ENCODE results near the gene FAM149B1.

FAM149B1 gene

DNA sequence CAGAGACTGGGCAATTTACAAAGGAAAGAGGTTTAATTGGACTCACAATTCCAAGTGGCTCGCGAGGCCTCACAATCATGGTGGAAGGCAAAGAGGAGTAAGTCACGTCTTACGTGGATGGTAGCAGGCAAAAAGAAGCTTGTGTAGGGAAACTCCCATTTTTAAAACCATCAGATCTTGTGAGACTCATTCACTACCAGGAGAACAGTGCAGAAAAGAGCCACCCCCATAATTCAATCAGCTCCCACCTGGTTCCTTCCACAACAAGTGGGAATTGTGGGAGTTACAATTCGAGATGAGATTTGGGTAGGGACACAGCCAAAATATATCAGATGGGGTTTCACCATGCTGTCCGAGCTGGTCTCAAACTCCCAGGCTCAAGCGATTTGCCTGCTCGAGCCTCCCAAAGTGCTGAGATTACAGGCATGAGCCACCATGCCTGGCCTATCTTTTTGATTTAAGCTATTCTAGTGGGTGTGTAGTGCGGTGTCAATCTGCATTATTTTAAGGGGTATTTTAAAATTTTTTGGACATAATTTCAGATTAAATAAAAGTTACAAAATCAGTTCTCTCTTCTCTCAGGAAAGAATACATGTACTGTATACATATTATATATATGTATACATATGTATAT, 93.6 kb downstream of the FAM149B1 start:
- no peak for DNase-seq (ENCODE audit: low read depth)
- no peak for TF ChIP-seq POLR2A (IDR thresholded peaks at IDR 0.05; ENCODE audit: extremely low read depth, insufficient read length)
- TF ChIP-seq, protein P1, sequence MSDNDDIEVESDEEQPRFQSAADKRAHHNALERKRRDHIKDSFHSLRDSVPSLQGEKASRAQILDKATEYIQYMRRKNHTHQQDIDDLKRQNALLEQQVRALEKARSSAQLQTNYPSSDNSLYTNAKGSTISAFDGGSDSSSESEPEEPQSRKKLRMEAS (IDR thresholded peaks at IDR 0.05; ENCODE audit: low read depth, low read length): no peak
- TF ChIP-seq, protein P2, sequence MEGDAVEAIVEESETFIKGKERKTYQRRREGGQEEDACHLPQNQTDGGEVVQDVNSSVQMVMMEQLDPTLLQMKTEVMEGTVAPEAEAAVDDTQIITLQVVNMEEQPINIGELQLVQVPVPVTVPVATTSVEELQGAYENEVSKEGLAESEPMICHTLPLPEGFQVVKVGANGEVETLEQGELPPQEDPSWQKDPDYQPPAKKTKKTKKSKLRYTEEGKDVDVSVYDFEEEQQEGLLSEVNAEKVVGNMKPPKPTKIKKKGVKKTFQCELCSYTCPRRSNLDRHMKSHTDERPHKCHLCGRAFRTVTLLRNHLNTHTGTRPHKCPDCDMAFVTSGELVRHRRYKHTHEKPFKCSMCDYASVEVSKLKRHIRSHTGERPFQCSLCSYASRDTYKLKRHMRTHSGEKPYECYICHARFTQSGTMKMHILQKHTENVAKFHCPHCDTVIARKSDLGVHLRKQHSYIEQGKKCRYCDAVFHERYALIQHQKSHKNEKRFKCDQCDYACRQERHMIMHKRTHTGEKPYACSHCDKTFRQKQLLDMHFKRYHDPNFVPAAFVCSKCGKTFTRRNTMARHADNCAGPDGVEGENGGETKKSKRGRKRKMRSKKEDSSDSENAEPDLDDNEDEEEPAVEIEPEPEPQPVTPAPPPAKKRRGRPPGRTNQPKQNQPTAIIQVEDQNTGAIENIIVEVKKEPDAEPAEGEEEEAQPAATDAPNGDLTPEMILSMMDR (IDR thresholded peaks at IDR 0.05; ENCODE audit: low read depth, low read length): no peak
- no peak for TF ChIP-seq MYC (IDR thresholded peaks at IDR 0.05; ENCODE audit: low read depth, low read length)
- no peak overlapping the region for H3K4me3 ChIP-seq (ENCODE audit: low read depth, low read length)

DNA sequence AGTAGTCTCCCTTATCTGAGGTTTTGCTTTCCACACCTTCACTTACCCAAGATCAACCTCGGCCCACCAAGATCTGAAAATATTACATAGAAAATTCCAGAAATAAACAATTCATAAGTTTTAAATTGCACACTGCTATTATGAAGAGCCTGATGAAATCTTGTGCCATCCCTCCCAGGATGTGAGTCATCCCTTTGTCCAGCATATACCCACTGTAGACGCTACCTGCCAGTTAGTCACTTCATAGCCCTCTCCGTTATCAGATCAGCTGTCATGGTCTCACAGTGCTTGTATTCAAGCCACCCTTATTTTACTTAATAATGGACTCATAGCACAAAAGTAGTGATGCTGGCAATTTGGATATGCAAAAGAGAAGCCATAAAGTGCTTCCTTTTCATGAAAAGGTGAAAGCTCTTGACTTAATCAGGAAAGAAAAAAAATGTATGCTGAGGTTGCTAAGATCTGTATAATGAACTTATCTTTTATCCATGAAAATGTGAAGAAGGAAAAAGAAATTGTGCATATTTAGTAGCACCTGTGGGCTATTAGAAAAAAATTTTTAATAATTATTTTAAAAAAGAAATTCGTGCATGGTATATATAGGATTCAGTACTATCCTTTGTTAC, 94.3 kb downstream of the FAM149B1 start:
- TF ChIP-seq POLR2A (IDR thresholded peaks at IDR 0.05; ENCODE audit: extremely low read depth, insufficient read length) (no peak), MYC (IDR thresholded peaks at IDR 0.05; ENCODE audit: low read depth, low read length) (no peak)
- TF ChIP-seq, protein P1 (IDR thresholded peaks at IDR 0.05; ENCODE audit: low read depth, low read length): no peak
- TF ChIP-seq, protein P2 (IDR thresholded peaks at IDR 0.05; ENCODE audit: low read depth, low read length): no peak
- peak; percentile 92 for DNase-seq (ENCODE audit: low read depth)
- H3K4me3 ChIP-seq (ENCODE audit: low read depth, low read length): no peak overlapping the region

DNA sequence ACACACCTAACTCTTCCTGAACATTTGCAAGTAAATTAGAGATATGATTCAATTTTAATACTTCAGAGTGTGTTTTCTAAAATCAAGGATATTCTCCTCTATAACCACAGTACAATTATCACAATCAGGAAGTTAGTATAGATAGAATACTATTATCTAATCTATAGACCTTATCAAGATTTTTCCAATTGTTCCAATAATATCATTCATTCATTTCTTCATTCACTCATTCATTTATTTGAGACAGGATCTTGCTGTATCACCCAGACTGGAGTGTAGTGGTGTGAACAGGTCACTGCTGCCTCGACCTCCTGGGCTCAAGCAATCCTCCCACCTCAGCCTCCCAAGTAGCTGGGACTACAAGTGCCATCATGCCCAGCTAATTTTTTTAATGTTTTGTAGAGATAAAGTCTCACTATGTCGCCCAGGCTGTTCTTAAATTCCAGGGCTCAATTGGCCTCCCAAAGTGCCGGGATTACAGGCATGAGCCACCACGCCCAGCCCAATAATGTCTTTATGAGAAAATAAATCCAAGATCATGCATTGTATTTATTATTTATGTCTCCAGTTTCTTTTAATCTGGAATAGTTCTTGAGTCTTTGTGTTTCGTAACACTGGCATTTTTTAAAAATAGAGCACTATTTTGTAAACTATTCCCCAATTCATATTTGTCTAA, 95.1 kb downstream of the FAM149B1 start:
- H3K4me3 ChIP-seq (ENCODE audit: low read depth, low read length): no peak overlapping the region
- TF ChIP-seq POLR2A (IDR thresholded peaks at IDR 0.05; ENCODE audit: extremely low read depth, insufficient read length) (no peak), MYC (IDR thresholded peaks at IDR 0.05; ENCODE audit: low read depth, low read length) (no peak)
- TF ChIP-seq, protein P2 (IDR thresholded peaks at IDR 0.05; ENCODE audit: low read depth, low read length): no peak
- TF ChIP-seq, protein P1 (IDR thresholded peaks at IDR 0.05; ENCODE audit: low read depth, low read length): no peak
- DNase-seq (ENCODE audit: low read depth): no peak

DNA sequence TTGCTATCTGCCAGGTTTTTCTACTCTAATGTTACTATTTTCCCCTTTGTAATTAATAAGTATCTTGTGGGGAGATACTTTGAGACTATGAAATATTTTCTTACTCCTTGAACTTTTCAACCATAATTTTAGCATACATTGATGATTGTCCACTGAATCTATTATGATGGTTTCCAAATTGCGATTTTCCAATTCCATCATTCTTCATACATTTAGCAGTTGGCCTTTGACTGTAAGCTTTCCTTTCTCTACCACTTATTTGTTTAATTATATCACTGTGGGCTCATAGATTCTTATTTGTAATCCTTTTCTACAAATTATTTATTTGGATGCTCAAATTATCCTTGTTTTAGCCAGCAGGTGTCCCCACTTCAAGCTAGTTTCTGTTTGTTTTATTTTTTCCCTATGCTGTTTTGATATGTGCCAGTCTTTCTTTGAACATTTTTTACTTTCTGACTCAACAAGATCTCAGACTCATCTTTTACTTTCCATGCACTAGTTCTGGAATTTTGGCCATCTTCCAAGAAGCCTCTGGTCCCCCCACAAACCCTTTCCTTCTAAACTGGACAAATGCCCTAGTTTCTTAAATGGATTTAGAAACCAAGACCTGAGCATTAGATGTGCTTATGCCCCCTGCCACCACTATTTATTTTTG, 95.9 kb downstream of the FAM149B1 start:
- H3K4me3 ChIP-seq (ENCODE audit: low read depth, low read length): no peak overlapping the region
- DNase-seq (ENCODE audit: low read depth): peak; percentile 50
- TF ChIP-seq POLR2A (IDR thresholded peaks at IDR 0.05; ENCODE audit: extremely low read depth, insufficient read length): no peak
- TF ChIP-seq, protein P2 (IDR thresholded peaks at IDR 0.05; ENCODE audit: low read depth, low read length): peak; percentile 40
- TF ChIP-seq MYC (IDR thresholded peaks at IDR 0.05; ENCODE audit: low read depth, low read length): no peak
- TF ChIP-seq, protein P1 (IDR thresholded peaks at IDR 0.05; ENCODE audit: low read depth, low read length): no peak

DNA sequence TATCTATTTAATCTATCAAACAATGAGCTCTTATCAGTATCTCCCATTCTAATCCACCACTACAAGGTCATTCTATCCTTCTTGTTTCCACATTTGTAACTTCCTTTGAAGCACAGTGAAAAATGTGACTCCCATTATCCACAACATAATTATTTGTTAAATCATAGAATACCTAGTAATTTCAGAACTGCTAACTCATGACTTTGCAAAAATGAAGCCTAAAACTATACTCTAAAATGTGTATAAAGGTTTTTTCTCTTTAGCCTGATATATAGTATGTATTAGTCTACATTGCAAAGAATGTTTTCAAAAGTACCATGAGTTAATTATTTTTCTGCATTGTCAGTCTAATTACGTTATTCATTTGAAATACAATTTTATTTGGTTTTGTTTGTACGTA, 96.5 kb downstream of the FAM149B1 start:
- no peak for DNase-seq (ENCODE audit: low read depth)
- no peak overlapping the region for H3K4me3 ChIP-seq (ENCODE audit: low read depth, low read length)
- TF ChIP-seq POLR2A (IDR thresholded peaks at IDR 0.05; ENCODE audit: extremely low read depth, insufficient read length): no peak
- no peak for TF ChIP-seq MYC (IDR thresholded peaks at IDR 0.05; ENCODE audit: low read depth, low read length)
- TF ChIP-seq, protein P1 (IDR thresholded peaks at IDR 0.05; ENCODE audit: low read depth, low read length): no peak
- TF ChIP-seq, protein P2 (IDR thresholded peaks at IDR 0.05; ENCODE audit: low read depth, low read length): no peak

Data from NB4 (cell line).